NCI-H1417 treated with DMSO at 0.1 percent for 48 hours (cell line): ENCODE measurements around the gene ONECUT1.
"Not testable (repeated sequence)": the region's sequence is repeated elsewhere in the genome, so short reads cannot be mapped to it uniquely, and the experiment has no call there.

Experiments used
- DNase-seq: peaks from one replicate; lab custom pipeline; 2025; lab: John Stamatoyannopoulos, UW

ONECUT1 gene

GRCh38 chr15:52790169-52790708 is at the start of gene ONECUT1:
Gene ONECUT1, minus strand, starts transcription at chr15:52790336. Its CDS starts 452 bp downstream, at chr15:52789884.
- DNase-seq = no peak

- DNase-seq = no peak
Measured at GRCh38 chr15:52834379-52834778, 44.2 kb upstream of the ONECUT1 start.

GRCh38 chr15:52824169-52824942 is 34.2 kb upstream of the ONECUT1 start:
- not testable (repeated sequence) for DNase-seq

GRCh38 chr15:52822475-52822874 is 32.3 kb upstream of the ONECUT1 start:
- no peak for DNase-seq

- DNase-seq = no peak
Measured at GRCh38 chr15:52819253-52819652, 29.1 kb upstream of the ONECUT1 start.

GRCh38 chr15:52815899-52816298 is 25.8 kb upstream of the ONECUT1 start:
- DNase-seq = not testable (repeated sequence)

GRCh38 chr15:52808996-52809395 is 18.9 kb upstream of the ONECUT1 start:
- no peak for DNase-seq

- DNase-seq = no peak
Measured at GRCh38 chr15:52808441-52808840, 18.3 kb upstream of the ONECUT1 start.

- no peak for DNase-seq
Measured at GRCh38 chr15:52806284-52806655, 16.1 kb upstream of the ONECUT1 start.

GRCh38 chr15:52805351-52806283 is 15.5 kb upstream of the ONECUT1 start:
- DNase-seq = no peak

GRCh38 chr15:52804526-52805081 is 14.5 kb upstream of the ONECUT1 start:
- DNase-seq = no peak

- DNase-seq = no peak
Measured at GRCh38 chr15:52803467-52804306, 13.6 kb upstream of the ONECUT1 start.

- no peak for DNase-seq
Measured at GRCh38 chr15:52803108-52803466, 13.0 kb upstream of the ONECUT1 start.

GRCh38 chr15:52802110-52802509 is 12.0 kb upstream of the ONECUT1 start:
- no peak for DNase-seq

- DNase-seq = no peak
Measured at GRCh38 chr15:52801748-52802085, 11.6 kb upstream of the ONECUT1 start.

- DNase-seq = no peak
Measured at GRCh38 chr15:52800828-52801747, 11.0 kb upstream of the ONECUT1 start.

GRCh38 chr15:52799145-52799811 is 9.1 kb upstream of the ONECUT1 start:
- no peak for DNase-seq

- DNase-seq = no peak
Measured at GRCh38 chr15:52798529-52799101, 8.5 kb upstream of the ONECUT1 start.

- DNase-seq = no peak
Measured at GRCh38 chr15:52797625-52798501, 7.7 kb upstream of the ONECUT1 start.
